HepG2 (cell line): ENCODE measurements around the gene CUL9. TPM values are rescaled to one million over a fixed set of nuclear protein-coding genes. Genes with fewer than 3 reads are reported as not detected.

ENCODE experiments used
- ARHGAP35 ChIP-seq: sonication (generic); formaldehyde crosslinking; IDR thresholded peaks from 2 replicates; pipeline ENCODE4 v1.9.0; 2022; ENCODE audit warnings: mild to moderate bottlenecking, inconsistent platforms, moderate library complexity, missing genetic modification reagents, borderline replicate concordance
- BRCA1 ChIP-seq: sonication (generic); formaldehyde crosslinking; IDR thresholded peaks from 2 replicates; pipeline ENCODE4 v1.4.0; 2020; ENCODE audit warnings: missing genetic modification reagents
- FOXK1 ChIP-seq: sonication (generic); formaldehyde crosslinking; IDR thresholded peaks from 2 replicates; pipeline ENCODE4 v1.4.0; 2020; ENCODE audit warnings: low read depth, missing genetic modification reagents, borderline replicate concordance
- GTF2F1 ChIP-seq: fragments of 150-350 bp; IDR thresholded peaks from 2 replicates; pipeline ENCODE4 v1.6.1; 2014; ENCODE audit warnings: low read length
- HDAC6 ChIP-seq: fragments of 200-600 bp; sonication (generic); IDR thresholded peaks from 2 replicates; pipeline ENCODE4 v1.7.0; 2017; ENCODE audit warnings: mild to moderate bottlenecking, antibody characterized with exemption, low read length, low read depth
- HMGA1 ChIP-seq: sonication (generic); formaldehyde crosslinking; conservative IDR thresholded peaks from 2 replicates; pipeline ENCODE4 v1.4.0; 2020; ENCODE audit warnings: missing genetic modification reagents
- KAT2B ChIP-seq: fragments of 150-350 bp; IDR thresholded peaks from 2 replicates; pipeline ENCODE4 v1.6.1; 2014; ENCODE audit warnings: low read depth, low read length, borderline replicate concordance
- KDM3A ChIP-seq: IDR thresholded peaks from 2 replicates; pipeline ENCODE4 v1.6.1; 2018; ENCODE audit warnings: low read depth, missing compliant biosample characterization
- LRRFIP1 ChIP-seq: sonication (generic); formaldehyde crosslinking; conservative IDR thresholded peaks from 2 replicates; pipeline ENCODE4 v1.4.0; 2020; ENCODE audit warnings: missing genetic modification reagents
- MATR3 ChIP-seq: sonication (generic); formaldehyde crosslinking; IDR thresholded peaks from 2 replicates; pipeline ENCODE4 v1.4.0; 2020; ENCODE audit warnings: missing genetic modification reagents
- RXRA ChIP-seq: sonication (generic); formaldehyde crosslinking; IDR thresholded peaks from 2 replicates; pipeline ENCODE4 v1.5.1; 2020; ENCODE audit warnings: missing genetic modification reagents
- SMARCC2 ChIP-seq: fragments of 450-650 bp; IDR thresholded peaks from 2 replicates; pipeline ENCODE4 v1.6.1; 2017; ENCODE audit warnings: antibody characterized with exemption, mild to moderate bottlenecking
- TSC22D2 ChIP-seq: sonication (generic); formaldehyde crosslinking; IDR thresholded peaks from 2 replicates; pipeline ENCODE4 v1.5.1; 2020; ENCODE audit warnings: missing genetic modification reagents, mild to moderate bottlenecking, borderline replicate concordance
- ZMYM2 ChIP-seq: sonication (generic); formaldehyde crosslinking; IDR thresholded peaks from 2 replicates; pipeline ENCODE4 v1.8.0; 2022; ENCODE audit warnings: mild to moderate bottlenecking, missing genetic modification reagents
- ZNF143 ChIP-seq: sonication (generic); formaldehyde crosslinking; IDR thresholded peaks from 2 replicates; pipeline ENCODE4 v1.4.0; 2020; ENCODE audit warnings: missing genetic modification reagents
- ZNF234 ChIP-seq: sonication (generic); formaldehyde crosslinking; conservative IDR thresholded peaks from 2 replicates; pipeline ENCODE4 v1.5.1; 2020; ENCODE audit warnings: mild to moderate bottlenecking, missing genetic modification reagents
- ZNF251 ChIP-seq: sonication (generic); formaldehyde crosslinking; IDR thresholded peaks from 2 replicates; pipeline ENCODE4 v1.9.0; 2021; ENCODE audit warnings: mild to moderate bottlenecking, missing genetic modification reagents
- ZNF260 ChIP-seq: sonication (generic); formaldehyde crosslinking; IDR thresholded peaks from 2 replicates; pipeline ENCODE4 v1.4.0; 2020; ENCODE audit warnings: missing genetic modification reagents, low read depth, mild to moderate bottlenecking, borderline replicate concordance
- ZNF382 ChIP-seq: sonication (generic); formaldehyde crosslinking; IDR thresholded peaks from 2 replicates; pipeline ENCODE4 v1.5.0; 2020; ENCODE audit warnings: missing genetic modification reagents, mild to moderate bottlenecking, borderline replicate concordance
- ZNF543 ChIP-seq: sonication (generic); formaldehyde crosslinking; IDR thresholded peaks from 2 replicates; pipeline ENCODE4 v1.4.0; 2020; ENCODE audit warnings: mild to moderate bottlenecking, missing genetic modification reagents
- ZNF556 ChIP-seq: sonication (generic); formaldehyde crosslinking; IDR thresholded peaks from 2 replicates; pipeline ENCODE4 v1.4.0; 2020; ENCODE audit warnings: mild to moderate bottlenecking, missing genetic modification reagents, borderline replicate concordance
- ZNF672 ChIP-seq: sonication (generic); formaldehyde crosslinking; IDR thresholded peaks from 2 replicates; pipeline ENCODE4 v1.8.1; 2022; ENCODE audit warnings: missing genetic modification reagents
- ZNF816 ChIP-seq: sonication (generic); formaldehyde crosslinking; IDR thresholded peaks from 2 replicates; pipeline ENCODE4 v1.8.0; 2022; ENCODE audit warnings: missing genetic modification reagents, mild to moderate bottlenecking, borderline replicate concordance
- ZSCAN21 ChIP-seq: sonication (generic); formaldehyde crosslinking; IDR thresholded peaks from 2 replicates; pipeline ENCODE4 v1.8.0; 2022; ENCODE audit warnings: mild to moderate bottlenecking, missing genetic modification reagents, moderate library complexity, borderline replicate concordance
- ZSCAN29 ChIP-seq: sonication (generic); formaldehyde crosslinking; conservative IDR thresholded peaks from 2 replicates; pipeline ENCODE4 v1.4.0; 2020; ENCODE audit warnings: mild to moderate bottlenecking, missing genetic modification reagents
- polyA plus RNA-seq, 8 experiments: library from polyadenylated mRNA; depleted of rRNA in 3 of 8; stranded (reverse) in 7 of 8; unstranded in 1 of 8; fragments of >200 nt; fragmentation: Illumina TruSeq in 4 of 8; extraction: Trizol in 4 of 8; gene quantifications; 2 replicates each; pipeline versions ENCODE4 v1.2.1 to v1.2.3, GENCODE V29; 2011 to 2016; ENCODE audit warnings: low read depth in 4 of 8, missing spikeins in 1 of 8, mixed read lengths in 1 of 8; ENCODE audit not compliant: insufficient read depth in 1 of 8
- total RNA-seq, 5 experiments: library from RNA; depleted of rRNA; stranded (reverse); fragments of >200 nt; fragmentation: Illumina TruSeq; extraction: Trizol; gene quantifications; 2 replicates each; pipeline ENCODE4 v1.2.3, GENCODE V29; 2016; ENCODE audit warnings: low read depth in 1 of 5
- TF ChIP-seq, protein P1 (sequence below): sonication (generic); formaldehyde crosslinking; IDR thresholded peaks from 2 replicates; pipeline ENCODE4 v1.4.0; 2020; ENCODE audit warnings: missing genetic modification reagents, borderline replicate concordance

CUL9 gene
- total and polyA plus RNA-seq, 2 of the 13 experiments (the other 11 are each of a cell fraction or from before 2014, with no cell fraction given), result 11.4 to 13.7 TPM

DNA sequence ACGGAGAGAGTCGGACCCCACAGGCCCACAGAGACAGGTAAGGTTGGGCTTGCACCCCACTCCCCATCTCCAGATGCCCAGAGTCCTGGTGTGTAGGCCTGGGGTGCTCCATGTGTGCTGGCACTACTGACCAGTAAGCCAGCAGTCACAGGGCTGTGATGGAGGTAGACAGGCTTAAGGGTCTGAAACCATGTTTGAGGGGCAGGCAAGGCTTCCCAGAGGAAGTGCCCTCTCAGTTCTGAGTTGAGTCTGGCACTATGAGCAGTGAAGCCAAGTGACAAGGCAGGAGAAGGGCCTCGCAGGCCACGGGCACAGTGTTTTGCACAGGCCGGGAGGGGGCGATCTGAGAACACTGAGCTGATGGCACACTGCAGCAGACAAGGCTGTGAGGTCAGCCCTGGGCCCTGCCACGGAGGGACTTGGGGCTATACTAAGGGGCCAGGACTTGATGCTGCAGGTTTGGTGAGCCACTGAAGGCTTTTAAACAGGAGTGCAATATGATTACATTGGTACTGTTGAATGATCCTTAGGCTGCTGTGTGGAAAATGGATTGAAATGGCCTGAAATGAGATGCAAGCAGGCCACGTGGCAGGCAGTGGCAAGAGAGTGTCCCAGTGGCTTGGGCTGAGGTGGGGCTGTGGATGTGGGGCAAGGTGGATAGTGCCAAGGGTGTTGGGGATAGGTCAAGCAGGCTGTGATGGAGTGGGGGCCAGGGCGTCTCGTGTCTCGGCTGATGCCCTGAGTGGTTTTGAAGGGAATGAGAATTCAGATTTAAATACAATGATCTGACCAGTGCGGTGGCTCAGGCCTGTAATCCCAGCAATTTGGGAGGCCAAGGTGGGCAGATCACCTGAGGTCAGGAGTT lies 81.5 kb downstream of the CUL9 start (continued):
- TF ChIP-seq, protein P1, sequence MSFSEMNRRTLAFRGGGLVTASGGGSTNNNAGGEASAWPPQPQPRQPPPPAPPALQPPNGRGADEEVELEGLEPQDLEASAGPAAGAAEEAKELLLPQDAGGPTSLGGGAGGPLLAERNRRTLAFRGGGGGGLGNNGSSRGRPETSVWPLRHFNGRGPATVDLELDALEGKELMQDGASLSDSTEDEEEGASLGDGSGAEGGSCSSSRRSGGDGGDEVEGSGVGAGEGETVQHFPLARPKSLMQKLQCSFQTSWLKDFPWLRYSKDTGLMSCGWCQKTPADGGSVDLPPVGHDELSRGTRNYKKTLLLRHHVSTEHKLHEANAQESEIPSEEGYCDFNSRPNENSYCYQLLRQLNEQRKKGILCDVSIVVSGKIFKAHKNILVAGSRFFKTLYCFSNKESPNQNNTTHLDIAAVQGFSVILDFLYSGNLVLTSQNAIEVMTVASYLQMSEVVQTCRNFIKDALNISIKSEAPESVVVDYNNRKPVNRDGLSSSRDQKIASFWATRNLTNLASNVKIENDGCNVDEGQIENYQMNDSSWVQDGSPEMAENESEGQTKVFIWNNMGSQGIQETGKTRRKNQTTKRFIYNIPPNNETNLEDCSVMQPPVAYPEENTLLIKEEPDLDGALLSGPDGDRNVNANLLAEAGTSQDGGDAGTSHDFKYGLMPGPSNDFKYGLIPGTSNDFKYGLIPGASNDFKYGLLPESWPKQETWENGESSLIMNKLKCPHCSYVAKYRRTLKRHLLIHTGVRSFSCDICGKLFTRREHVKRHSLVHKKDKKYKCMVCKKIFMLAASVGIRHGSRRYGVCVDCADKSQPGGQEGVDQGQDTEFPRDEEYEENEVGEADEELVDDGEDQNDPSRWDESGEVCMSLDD (CRISPR knock-in tag), result no peak
- no peak for TF ChIP-seq GTF2F1
- TF ChIP-seq ZNF143, result no peak
- no peak for TF ChIP-seq ZNF382 (CRISPR knock-in tag)
- TF ChIP-seq TSC22D2 (CRISPR knock-in tag), result no peak
- peak; percentile 77; the same call in 1 of the 2 replicates for TF ChIP-seq ZNF556 (CRISPR knock-in tag)
- no peak for TF ChIP-seq BRCA1 (CRISPR knock-in tag)
- no peak for TF ChIP-seq ZMYM2 (CRISPR knock-in tag)
- TF ChIP-seq ZSCAN21 (CRISPR knock-in tag), result no peak; the same call in 1 of the 2 replicates
- TF ChIP-seq ZNF260 (CRISPR knock-in tag), result no peak
- no peak for TF ChIP-seq SMARCC2
- TF ChIP-seq ZNF543 (CRISPR knock-in tag), result 0 out of 2 replicates have a peak, but pooled peaks have one; percentile 50
- TF ChIP-seq ZNF251 (CRISPR knock-in tag), result no peak
- no peak for TF ChIP-seq HDAC6
- no peak for TF ChIP-seq MATR3 (CRISPR knock-in tag)
- TF ChIP-seq KDM3A (CRISPR knock-in tag), result peak; percentile 27; the same call in 1 of the 2 replicates
- TF ChIP-seq ZNF234 (CRISPR knock-in tag), result no peak
- TF ChIP-seq ZNF672 (CRISPR knock-in tag), result no peak; the same call in 1 of the 2 replicates
- no peak for TF ChIP-seq ZNF816
- TF ChIP-seq HMGA1 (CRISPR knock-in tag), result no peak
- no peak for TF ChIP-seq ZSCAN29 (CRISPR knock-in tag)
- no peak for TF ChIP-seq KAT2B
- TF ChIP-seq RXRA (CRISPR knock-in tag), result peak; percentile 82; the same call in 1 of the 2 replicates
- TF ChIP-seq LRRFIP1 (CRISPR knock-in tag), result no peak
- TF ChIP-seq FOXK1 (CRISPR knock-in tag), result peak; percentile 55; the same call in 1 of the 2 replicates
- 0 out of 2 replicates have a peak, but pooled peaks have one; percentile 23 for TF ChIP-seq ARHGAP35 (CRISPR knock-in tag)
